ENCODE results near the gene TESK2.

Gene TESK2

GRCh38 chr1:45503462-45504360 is 12.7 kb upstream of the TESK2 start:
- TF ChIP-seq CTCF (IDR thresholded peaks at IDR 0.05; ENCODE audit: low read depth, low read length), result no peak
- no peak for DNase-seq (ENCODE audit: extremely low read depth, low read depth)

- DNase-seq (ENCODE audit: extremely low read depth, low read depth), result no peak
- TF ChIP-seq CTCF (IDR thresholded peaks at IDR 0.05; ENCODE audit: low read depth, low read length), result no peak
Measured at GRCh38 chr1:45501505-45501859, 10.5 kb upstream of the TESK2 start.

DNA sequence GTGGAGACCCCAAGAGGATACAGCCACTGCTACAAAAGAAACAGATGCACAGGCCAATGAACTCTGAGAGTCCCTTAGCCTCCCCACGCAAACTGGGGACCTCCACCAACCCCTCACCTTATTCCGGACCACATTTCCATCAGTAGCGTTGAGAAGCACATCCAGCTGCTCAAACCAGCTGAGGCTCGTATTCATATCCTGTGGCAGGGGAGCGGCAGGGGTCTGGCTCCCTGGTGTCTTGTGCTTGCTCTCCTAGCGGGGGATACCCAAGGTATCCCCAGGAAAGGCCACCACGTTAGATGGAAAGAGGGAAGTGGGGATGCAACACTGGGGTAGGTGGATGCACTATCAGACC is 8.4 kb upstream of the TESK2 start:
- no peak for TF ChIP-seq CTCF (IDR thresholded peaks at IDR 0.05; ENCODE audit: low read depth, low read length)

GRCh38 chr1:45498279-45498678 is 7.3 kb upstream of the TESK2 start:
- DNase-seq (ENCODE audit: extremely low read depth, low read depth), result no peak
- no peak for TF ChIP-seq CTCF (IDR thresholded peaks at IDR 0.05; ENCODE audit: low read depth, low read length)

More for the DNA sequence above, 8.4 kb upstream of the TESK2 start:
- no peak for DNase-seq (ENCODE audit: extremely low read depth, low read depth)

GRCh38 chr1:45493116-45493697 is 2.2 kb upstream of the TESK2 start:
- TF ChIP-seq CTCF (IDR thresholded peaks at IDR 0.05; ENCODE audit: low read depth, low read length), result peak; percentile 52
- peak; percentile 23 for DNase-seq (ENCODE audit: extremely low read depth, low read depth)

DNA sequence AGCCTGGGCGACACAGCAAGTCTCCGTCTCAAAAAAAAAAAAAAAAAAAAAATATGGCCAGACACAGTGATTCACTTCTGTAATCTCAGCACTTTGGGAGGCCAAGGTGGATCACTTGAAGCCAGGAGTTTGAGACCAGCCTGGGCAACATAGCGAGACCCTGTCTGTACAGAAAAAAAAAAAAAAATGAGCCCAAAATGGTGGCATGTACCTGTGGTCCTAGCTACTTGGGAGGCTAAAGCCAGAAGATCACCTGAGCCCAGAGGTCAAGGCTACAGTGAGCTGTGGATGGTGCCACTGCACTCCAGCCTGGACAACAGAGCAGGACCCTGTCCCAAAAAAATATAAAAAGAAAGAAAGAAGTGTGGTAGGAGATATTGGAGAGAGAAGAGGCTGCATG is 1.7 kb upstream of the TESK2 start:
- no peak for DNase-seq (ENCODE audit: extremely low read depth, low read depth)
- TF ChIP-seq CTCF (IDR thresholded peaks at IDR 0.05; ENCODE audit: low read depth, low read length), result no peak

DNA sequence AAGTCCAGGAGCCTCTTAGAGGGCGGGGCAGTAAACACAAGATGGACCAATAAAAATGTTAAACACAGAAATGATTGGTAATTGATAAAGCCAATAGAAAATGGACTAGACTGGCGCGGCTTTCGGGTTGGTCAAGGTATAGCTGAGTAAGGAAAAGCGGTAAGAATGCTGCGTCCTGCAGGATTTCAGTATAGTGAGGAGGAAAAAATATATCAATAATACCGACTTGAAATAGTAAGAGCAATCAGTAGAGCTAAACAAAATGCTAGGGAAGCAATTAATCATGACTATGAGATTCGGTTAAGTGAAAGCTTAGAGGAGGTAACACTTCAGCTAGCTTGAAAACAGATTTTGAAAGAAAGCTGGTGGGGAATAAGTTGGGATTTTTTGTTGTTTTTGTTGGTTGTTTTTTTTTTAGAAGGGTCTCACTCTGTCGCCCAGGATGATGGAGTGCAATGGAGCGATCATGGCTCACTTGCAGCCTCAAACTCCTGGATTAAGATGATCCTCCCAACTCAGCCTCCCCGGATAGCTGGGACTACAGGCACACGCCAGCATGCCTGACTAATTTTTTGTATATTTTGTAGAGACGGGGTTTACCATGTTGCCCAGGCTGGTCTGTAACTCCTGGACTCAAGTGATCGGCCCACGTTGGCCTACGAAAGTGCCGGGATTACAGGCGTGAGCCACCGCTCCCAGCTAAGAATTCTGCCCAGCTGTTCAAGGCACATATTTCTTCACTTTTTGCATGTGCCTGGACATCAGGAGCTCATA is 711 bp upstream of the TESK2 start:
- no peak for DNase-seq (ENCODE audit: extremely low read depth, low read depth)
- no peak for TF ChIP-seq CTCF (IDR thresholded peaks at IDR 0.05; ENCODE audit: low read depth, low read length)

Measured in AG09319 (cell line).